HG02884 (cell line): Measurements from ENCODE around the gene KDM2B.

Experiments used
- ATAC-seq: cut with Tn5 transposase; IDR thresholded peaks from one replicate; pipeline ENCODE4 v1.9.1; 2021; ENCODE audit warnings: mild to moderate bottlenecking, moderate library complexity; ENCODE audit not compliant: unreplicated experiment

The KDM2B gene

GRCh38 chr12:121532503-121533393 is 48.1 kb downstream of the KDM2B start:
- no peak for ATAC-seq

GRCh38 chr12:121531356-121531750 is 49.5 kb downstream of the KDM2B start:
- ATAC-seq = no peak

GRCh38 chr12:121530600-121531355 is 50.0 kb downstream of the KDM2B start:
- no peak for ATAC-seq

- ATAC-seq = no peak
Measured at GRCh38 chr12:121529184-121529583, 51.6 kb downstream of the KDM2B start.

DNA sequence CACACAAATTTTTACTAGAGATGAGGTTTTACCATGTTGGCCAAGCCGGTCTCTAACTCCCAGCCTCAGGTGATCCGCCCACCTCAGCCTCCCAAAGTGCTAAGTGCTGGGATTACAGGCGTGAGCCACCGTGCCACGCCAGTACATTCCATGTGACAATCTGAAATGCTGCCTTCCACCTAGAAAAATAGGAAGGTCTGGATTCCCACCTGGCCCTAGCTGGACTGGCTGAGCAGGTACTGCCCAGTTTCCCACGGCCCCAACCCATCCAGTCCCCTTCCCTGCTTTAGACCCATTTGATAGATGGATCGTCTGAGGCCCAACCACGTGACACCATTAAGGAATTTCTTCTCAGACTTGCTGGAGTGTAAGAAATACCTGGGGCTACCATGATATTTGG is 55.4 kb downstream of the KDM2B start:
- ATAC-seq = no peak

- ATAC-seq = no peak
Measured at GRCh38 chr12:121524196-121524916, 56.5 kb downstream of the KDM2B start.

DNA sequence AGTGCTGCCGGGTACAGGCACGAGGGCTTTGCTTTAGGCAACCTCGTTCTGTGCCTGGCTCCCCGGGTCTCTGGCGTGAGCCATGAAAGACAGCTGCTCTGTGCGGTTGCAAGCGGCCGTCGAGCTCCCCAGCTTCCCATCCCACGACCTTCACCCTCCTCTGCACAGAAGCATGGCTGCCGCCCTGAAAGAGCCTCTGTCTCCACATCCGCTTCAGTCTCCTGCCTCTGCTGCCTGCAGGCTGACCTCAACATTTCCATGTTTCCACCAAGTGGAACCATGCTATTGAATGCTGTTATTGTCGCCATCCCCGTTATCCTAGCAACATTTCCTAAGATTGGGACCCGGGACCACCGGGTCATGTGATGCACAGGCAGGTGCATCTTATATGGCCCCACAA is 57.1 kb downstream of the KDM2B start:
- no peak for ATAC-seq

- ATAC-seq = no peak
Measured at GRCh38 chr12:121522971-121523370, 57.9 kb downstream of the KDM2B start.

- no peak for ATAC-seq
Measured at GRCh38 chr12:121520586-121521086, 60.2 kb downstream of the KDM2B start.

- no peak for ATAC-seq
Measured at GRCh38 chr12:121520119-121520518, 60.7 kb downstream of the KDM2B start.

DNA sequence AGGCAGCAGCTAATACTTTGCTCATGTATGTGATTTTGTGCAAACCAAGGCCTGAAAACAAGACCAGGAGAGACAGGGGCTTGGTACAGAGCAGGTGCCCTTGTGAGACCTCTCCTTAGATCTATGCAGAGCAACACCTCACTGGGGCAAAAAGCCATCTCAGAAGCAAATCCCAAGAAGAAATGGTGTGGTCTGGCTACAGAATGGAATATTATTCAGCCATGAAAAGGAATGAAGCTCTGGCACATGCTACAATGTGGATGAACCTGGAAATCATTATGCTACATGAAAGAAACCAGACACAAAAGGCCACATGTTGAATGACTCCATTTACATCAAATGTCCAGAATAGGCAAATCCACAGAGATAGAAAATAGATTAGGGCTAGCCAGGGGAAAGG is 61.6 kb downstream of the KDM2B start:
- no peak for ATAC-seq

GRCh38 chr12:121518656-121519055 is 62.2 kb downstream of the KDM2B start:
- ATAC-seq = no peak

DNA sequence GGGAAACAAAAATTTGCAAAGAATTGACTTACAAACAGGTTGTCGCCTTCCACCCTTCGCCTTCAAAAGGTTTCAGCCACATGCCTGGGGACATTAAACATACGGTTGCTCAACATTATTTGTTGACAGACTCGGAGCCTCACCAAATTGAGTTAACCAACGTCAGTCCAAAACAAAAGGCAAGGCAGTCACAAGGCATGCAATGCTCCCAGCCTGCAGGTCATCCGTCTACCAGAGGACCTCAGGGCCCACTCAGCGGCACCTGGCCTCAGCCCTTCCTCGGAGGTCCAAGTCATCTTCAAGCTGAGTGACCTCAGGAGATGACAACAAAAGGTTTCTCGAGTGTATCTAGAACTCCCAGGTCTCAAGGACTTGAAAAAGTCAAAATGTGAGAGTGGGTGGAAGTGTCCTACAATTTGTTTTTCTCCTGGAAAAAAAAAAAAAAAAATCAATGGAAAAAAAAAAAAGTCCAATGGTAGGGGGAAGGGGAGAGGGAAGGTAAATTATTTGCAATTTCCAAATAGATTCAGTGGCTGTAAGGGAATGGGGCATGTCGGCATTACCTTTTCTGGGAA is 64.3 kb downstream of the KDM2B start:
- no peak for ATAC-seq

DNA sequence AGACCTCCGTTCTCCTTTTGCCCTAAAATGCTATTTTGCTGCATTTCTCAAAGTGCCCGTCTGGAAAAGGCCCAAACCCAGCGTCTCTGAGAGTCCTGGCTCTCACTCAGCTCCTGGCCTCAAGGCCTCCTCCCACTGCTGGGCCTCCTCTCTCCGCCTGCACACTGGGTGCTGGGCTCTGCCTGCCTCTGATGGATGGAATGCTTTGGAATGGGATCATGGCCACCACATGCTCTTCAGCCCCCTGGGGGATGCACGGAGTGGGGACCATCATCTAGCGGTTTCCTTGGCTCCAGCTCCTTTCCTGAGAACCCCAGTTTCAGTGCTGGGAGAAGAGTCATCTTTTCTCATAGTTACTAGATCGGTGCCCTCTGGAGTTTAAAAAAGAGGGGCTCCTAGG is 65.2 kb downstream of the KDM2B start:
- no peak for ATAC-seq

GRCh38 chr12:121514184-121514742 is 66.6 kb downstream of the KDM2B start:
- no peak for ATAC-seq

- ATAC-seq = no peak
Measured at GRCh38 chr12:121513464-121514183, 67.2 kb downstream of the KDM2B start.

- no peak for ATAC-seq
Measured at GRCh38 chr12:121512561-121512960, 68.3 kb downstream of the KDM2B start.

GRCh38 chr12:121511916-121512315 is 68.9 kb downstream of the KDM2B start:
- no peak for ATAC-seq

- ATAC-seq = no peak
Measured at GRCh38 chr12:121509339-121509738, 71.5 kb downstream of the KDM2B start.

GRCh38 chr12:121508533-121508932 is 72.3 kb downstream of the KDM2B start:
- ATAC-seq = no peak
